Endothelial cell of umbilical vein (primary cell): ENCODE data around the gene CYP2C18.

Source experiments
- CTCF ChIP-seq, 2 donors: IDR thresholded peaks; 1 replicate in 1 of 2; 2 replicates in 1 of 2; pipeline ENCODE4 v1.5.1; 2011; ENCODE audit warnings: low read length in 2 of 2, mild to moderate bottlenecking in 2 of 2, moderate library complexity in 2 of 2, control low read depth in 1 of 2, inconsistent platforms in 1 of 2, low read depth in 1 of 2; ENCODE audit not compliant: insufficient read depth in 1 of 2; ENCODE audit errors: extremely low read depth in 1 of 2
- EZH2 ChIP-seq: IDR thresholded peaks from 2 replicates; pipeline ENCODE4 v1.6.1; 2012; ENCODE audit warnings: borderline replicate concordance, low read depth, mild to moderate bottlenecking, moderate library complexity, low read length, inconsistent platforms; ENCODE audit not compliant: severe bottlenecking
- FOS ChIP-seq: IDR thresholded peaks from 2 replicates; pipeline ENCODE4 v1.6.1; 2011; ENCODE audit warnings: mild to moderate bottlenecking, low read length, moderate library complexity, borderline replicate concordance; ENCODE audit not compliant: insufficient read depth
- GATA2 ChIP-seq: IDR thresholded peaks from 2 replicates; pipeline ENCODE4 v1.7.0; 2011; ENCODE audit warnings: low read depth, mild to moderate bottlenecking, moderate library complexity, mixed read lengths, low read length; ENCODE audit not compliant: insufficient read length, insufficient read depth
- JUN ChIP-seq: IDR thresholded peaks from 2 replicates; pipeline ENCODE4 v1.6.1; 2011; ENCODE audit warnings: borderline replicate concordance, low read depth; ENCODE audit not compliant: insufficient read length, insufficient read depth
- MAX ChIP-seq: IDR thresholded peaks from 2 replicates; pipeline ENCODE4 v1.6.1; 2011; ENCODE audit not compliant: insufficient read depth, insufficient read length
- MYC ChIP-seq: IDR thresholded peaks from one replicate; pipeline ENCODE4 v1.6.1; 2011; ENCODE audit warnings: mild to moderate bottlenecking, low read depth, low read length
- POLR2A ChIP-seq: IDR thresholded peaks from 2 replicates; pipeline ENCODE4 v1.6.1; 2012; ENCODE audit warnings: low read depth, mild to moderate bottlenecking, control low read depth, low read length
- POLR2AphosphoS5 ChIP-seq: IDR thresholded peaks from 2 replicates; pipeline ENCODE4 v1.6.1; 2012; ENCODE audit warnings: low read depth, mild to moderate bottlenecking, control low read depth, low read length, moderate library complexity; ENCODE audit not compliant: insufficient read depth

- TF ChIP-seq CTCF (IDR thresholded peaks at IDR 0.05; ENCODE audit: extremely low read depth in 1 of 2, insufficient read depth in 1 of 2, low read depth in 1 of 2, low read length in 2 of 2), result no peak
- no peak for TF ChIP-seq EZH2
- no peak for TF ChIP-seq MAX
- TF ChIP-seq POLR2AphosphoS5, result no peak
- TF ChIP-seq POLR2A, result no peak
- no peak for TF ChIP-seq GATA2
- no peak for TF ChIP-seq JUN
- no peak for TF ChIP-seq MYC
- TF ChIP-seq FOS, result no peak
Measured at GRCh38 chr10:94784256-94784655, 100.7 kb downstream of the CYP2C18 start.
